NAMALWA (cell line): ENCODE results near the gene BRICD5.

ENCODE experiments used
- DNase-seq: peaks from one replicate; pipeline ENCODE4 v3.0.0-alpha.2; 2015; ENCODE audit warnings: low spot score

Gene BRICD5

DNA sequence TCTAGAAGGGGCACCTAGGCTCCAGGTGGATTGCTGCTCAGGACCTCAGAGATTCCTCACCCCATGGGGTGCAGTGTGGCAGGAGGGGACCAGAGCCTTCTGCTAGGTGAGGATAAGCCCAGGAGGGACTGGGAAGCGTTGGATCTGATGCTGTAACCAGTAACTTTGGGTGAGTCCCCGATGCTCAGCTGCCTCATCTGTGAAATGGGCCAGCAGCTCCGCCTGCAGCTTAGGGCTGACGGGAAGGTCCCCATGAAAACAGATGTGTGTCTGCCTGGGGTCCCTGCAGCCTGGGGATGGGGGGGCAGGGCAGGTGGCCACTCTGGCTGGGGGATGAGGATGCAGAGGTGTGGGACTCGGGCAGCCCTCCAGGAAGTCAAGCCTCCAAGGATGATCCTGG lies 11.6 kb downstream of the BRICD5 start:
- no peak for DNase-seq

DNA sequence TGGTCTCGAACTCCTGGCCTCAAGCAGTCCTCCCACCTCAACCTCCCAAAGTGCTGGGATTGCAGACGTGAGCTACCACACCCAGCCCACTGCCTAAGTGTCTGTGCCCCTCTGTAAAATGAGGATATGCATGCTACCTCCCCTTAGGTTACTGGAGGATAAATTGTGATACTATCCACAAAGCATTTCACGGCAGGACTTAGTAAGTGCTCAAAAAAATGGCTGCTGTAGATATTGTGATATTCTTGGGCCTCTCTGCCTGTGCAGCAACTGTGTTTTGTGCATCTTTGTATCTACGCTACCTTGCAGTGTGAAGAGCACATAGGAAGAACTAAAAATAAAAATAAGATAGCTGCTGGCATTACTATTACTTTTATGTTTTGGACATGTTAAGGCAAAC lies 12.4 kb downstream of the BRICD5 start:
- DNase-seq: no peak

DNA sequence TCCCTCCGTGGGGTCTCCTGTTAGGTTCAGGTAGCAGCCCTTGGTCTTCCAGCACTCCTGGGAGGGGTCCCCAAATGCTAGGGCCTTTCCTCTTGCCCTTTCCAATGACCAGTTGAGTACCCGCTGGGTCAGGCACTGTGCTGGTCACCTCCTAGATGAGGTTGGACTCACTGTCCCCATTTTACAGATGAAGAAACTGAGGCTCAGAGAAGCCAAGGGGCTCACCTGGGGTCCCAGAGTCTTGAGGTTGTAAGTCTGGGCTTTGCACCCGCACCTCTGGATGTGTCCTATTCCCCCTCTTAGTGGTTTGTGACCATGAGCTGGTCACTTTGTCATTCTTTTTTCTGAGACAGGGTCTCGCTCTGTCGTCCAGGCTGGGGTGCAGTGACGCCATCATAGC lies 12.9 kb downstream of the BRICD5 start:
- no peak for DNase-seq

GRCh38 chr16:2196981-2197511 lies 13.6 kb downstream of the BRICD5 start:
- DNase-seq: no peak

GRCh38 chr16:2196162-2196980 lies 14.3 kb downstream of the BRICD5 start, which contains the start of gene CASKIN1:
TSS of gene CASKIN1 (minus strand) at chr16:2196605. CDS start at chr16:2196432, 173 bp downstream.
- DNase-seq: no peak

GRCh38 chr16:2195322-2196161 lies 15.1 kb downstream of the BRICD5 start:
- DNase-seq: no peak

- peak; percentile 65 for DNase-seq
Measured at GRCh38 chr16:2194852-2195321, 15.8 kb downstream of the BRICD5 start.

- peak; percentile 47 for DNase-seq
Measured at GRCh38 chr16:2194166-2194834, 16.4 kb downstream of the BRICD5 start.

DNA sequence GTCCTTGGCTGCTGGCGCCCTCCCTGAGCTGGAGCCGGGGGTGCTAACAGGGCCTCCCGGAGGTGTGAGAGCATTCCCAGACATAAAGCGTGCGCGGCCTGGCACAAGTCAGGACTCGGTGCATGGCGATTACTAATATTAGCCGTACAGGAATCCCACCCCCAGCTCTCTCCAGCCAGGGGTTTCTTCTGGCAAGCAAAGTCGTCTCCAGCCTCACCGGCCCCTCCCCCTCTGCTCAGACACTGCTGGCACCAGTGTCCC lies 19.3 kb downstream of the BRICD5 start:
- DNase-seq: no peak

GRCh38 chr16:2190659-2191445 lies 19.8 kb downstream of the BRICD5 start:
- peak; percentile 55 for DNase-seq

- no peak for DNase-seq
Measured at GRCh38 chr16:2190002-2190658, 20.5 kb downstream of the BRICD5 start.

GRCh38 chr16:2189252-2189893 lies 21.3 kb downstream of the BRICD5 start:
- DNase-seq: no peak

- DNase-seq: no peak
Measured at GRCh38 chr16:2188395-2188794, 22.3 kb downstream of the BRICD5 start.

DNA sequence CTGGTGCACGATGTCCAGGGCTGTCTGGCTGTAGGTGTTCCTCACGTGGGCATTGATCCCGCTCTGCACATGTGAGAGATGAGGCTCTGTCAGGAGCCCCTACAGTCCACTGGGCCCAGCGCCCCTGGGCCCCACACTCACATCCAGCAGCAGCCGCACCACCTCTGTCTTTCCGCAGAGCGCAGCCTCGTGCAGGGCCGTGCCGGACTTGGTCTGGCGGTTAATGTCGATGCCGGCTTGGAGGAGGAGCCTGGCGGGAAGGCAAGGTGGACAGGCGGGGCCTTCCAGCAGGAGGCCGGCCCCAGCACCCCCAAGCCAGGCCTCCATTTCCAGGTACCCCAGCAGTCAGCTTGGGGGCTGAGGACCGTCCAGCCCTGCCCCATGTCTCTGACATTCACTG lies 23.5 kb downstream of the BRICD5 start:
- DNase-seq: no peak

DNA sequence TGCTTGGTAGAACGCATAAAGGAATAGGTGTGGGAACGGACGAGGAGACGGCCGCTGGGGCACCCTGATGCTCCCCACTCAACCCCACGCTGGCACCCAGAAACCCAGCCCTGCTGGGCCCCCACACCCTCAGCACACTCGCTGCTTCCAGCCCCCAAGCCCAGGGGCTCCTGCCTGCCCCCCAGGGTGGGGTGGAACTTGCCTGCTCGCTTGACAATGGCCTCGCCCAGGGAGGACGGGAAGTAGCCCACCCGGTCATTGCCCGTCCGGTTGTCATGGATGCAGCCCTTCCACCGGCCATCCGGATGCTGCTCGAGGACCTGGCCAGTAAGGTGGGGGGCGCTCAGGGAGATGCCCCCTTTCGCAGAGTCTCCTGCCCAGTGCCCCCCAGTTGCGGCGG lies 24.2 kb downstream of the BRICD5 start:
- no peak for DNase-seq

DNA sequence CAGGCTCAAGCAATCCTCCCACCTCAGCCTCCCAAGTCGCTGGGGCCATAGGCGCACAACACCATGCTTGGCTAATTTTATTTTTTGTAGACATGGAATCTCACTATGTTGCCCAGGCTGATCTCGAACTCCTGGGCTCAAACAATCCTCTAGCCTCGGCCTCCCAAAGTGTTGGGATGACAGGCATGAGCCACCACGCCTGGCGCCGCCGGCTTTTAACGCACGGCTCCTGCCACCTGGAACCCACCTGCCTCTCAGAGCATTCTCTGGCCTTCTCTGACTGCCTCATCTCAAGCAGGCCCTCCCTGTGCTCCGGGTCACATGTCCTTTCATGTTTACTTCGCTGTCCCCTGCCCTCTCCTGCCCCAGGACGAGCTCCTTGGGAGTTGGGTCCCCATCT lies 24.6 kb downstream of the BRICD5 start:
- no peak for DNase-seq

DNA sequence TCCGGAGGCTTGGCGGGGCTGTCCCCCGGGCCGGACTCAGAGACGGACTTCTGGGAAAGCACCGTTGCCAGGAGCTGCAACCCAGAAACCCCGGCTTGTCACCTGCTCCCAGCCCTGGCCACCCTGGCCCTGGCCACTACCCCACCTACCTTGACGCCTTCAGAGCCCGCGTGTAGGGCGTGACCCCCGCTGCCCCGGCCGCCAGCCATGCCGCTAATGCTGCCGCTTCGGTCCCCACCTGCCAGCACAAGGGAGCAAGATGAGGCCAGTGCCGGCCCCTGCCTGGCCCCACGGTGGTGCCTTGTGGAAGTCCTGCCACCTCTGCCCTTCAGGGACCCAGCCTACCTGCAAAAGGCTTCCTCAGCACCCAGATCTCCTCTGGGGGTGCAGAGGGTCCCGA lies 25.7 kb downstream of the BRICD5 start:
- DNase-seq: no peak

GRCh38 chr16:2184346-2184745 lies 26.3 kb downstream of the BRICD5 start:
- DNase-seq: no peak

DNA sequence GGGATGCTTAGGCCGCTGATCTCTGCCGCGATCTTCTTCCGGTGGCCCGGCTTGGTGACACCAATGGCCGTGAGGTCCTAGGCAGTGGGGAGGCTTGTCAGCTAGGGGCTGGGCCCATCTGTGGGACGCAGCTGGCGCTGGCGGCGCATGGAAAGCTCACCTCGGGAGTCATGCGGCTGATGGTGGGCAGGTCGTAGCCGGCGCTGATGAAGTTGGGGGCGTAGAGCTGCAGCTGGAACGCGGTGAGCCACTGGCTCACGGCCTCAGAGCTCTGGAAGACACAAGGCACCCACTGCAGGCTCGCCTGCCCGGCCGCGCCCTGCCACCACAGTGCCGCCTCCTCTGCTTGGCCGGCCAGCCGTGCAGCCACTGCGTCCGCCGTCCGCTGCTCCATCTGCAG lies 27.0 kb downstream of the BRICD5 start:
- DNase-seq: no peak

DNA sequence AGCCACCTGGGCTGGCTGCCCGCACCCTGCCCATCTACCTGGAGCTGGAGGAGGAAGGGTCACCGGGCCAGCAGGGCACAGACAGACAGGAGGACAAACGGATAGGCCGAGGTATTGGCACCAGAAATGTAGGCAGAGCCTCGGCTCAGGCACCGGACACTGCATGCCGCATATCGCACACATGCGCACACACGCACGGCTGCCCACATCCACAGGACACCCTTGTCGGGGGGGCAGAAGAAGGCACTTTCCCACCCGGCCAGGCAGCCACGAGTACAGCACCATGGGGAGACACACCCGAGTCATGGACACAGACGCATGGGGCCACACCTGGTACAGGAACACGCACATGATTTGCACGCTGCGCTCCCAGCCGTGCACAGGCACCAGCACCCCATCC lies 28.7 kb downstream of the BRICD5 start:
- DNase-seq: no peak
